ENCODE data around the gene AMPH. TPM values are rescaled to one million over a fixed set of nuclear protein-coding genes. Genes with fewer than 3 reads are reported as not detected.

The AMPH gene
- total and polyA plus RNA-seq, 9 of the 15 experiments (the other 6 are each of a cell fraction or from before 2014, with no cell fraction given) = 0.03 to 0.35 TPM; not detected in 7

GRCh38 chr7:38351601-38352000 lies 279.6 kb downstream of the AMPH start:
- CTCF ChIA-PET (ENCODE audit: low intra/inter-chr PET ratio) = no interaction called here
- peaks cover 34% of the 10 kb centered on the region; the same call in 1 of the 3 replicates for H3K36me3 ChIP-seq (ENCODE audit: control insufficient read depth, insufficient read depth, low read length)
- ATAC-seq (no peak), DNase-seq (ENCODE audit: extremely low read depth in 1 of 4, low spot score in 3 of 4) (no peak), FAIRE-seq (no peak)
- no peak overlapping the region for H3K9ac ChIP-seq (ENCODE audit: insufficient read depth in 1 of 2, low read depth in 2 of 2, low read length in 2 of 2)
- 94% methylated on average over 4 of the region's 4 CpGs for WGBS (ENCODE audit: insufficient coverage, low coverage, missing lambda C conversion rate)
- in situ Hi-C loops (cut with MboI) = loop anchor here (10.0 kb wide), 1 partner anchor 447 kb away; no protein-coding TSS in a partner anchor
- no TSS peak for BruUV-seq (replicated peaks)
- H3K9me3 ChIP-seq (replicated peaks; ENCODE audit: control insufficient read depth, insufficient read depth, low read depth, low read length) = no peaks in the 10 kb centered on the region
- no peak overlapping the region for H3K4me2 ChIP-seq (ENCODE audit: insufficient read depth, low read length)
- H3K27me3 ChIP-seq (ENCODE audit: control insufficient read depth in 2 of 2, insufficient read depth in 2 of 2, low read length in 2 of 2) = no peaks in the 10 kb centered on the region
- H3K4me3 ChIP-seq = no peak overlapping the region
- intact Hi-C loops (cut with micrococcal nuclease) = no loop called here
- peaks cover 11% of the 10 kb centered on the region for H3K79me2 ChIP-seq (ENCODE audit: control insufficient read depth, insufficient read depth, low read length)
- H2AFZ ChIP-seq (ENCODE audit: low read depth, low read length) = no peak overlapping the region
- H3K9me1 ChIP-seq (ENCODE audit: control insufficient read depth, insufficient read depth, low read length) = no peaks in the 10 kb centered on the region
- H3K4me1 ChIP-seq (replicated peaks in 1 of 2; ENCODE audit: control insufficient read depth in 2 of 2, insufficient read depth in 2 of 2, low read length in 2 of 2) = no peaks in the 10 kb centered on the region; a peak in 1 of 5 replicates
- POLR2A ChIA-PET = no interaction called here
- H3K27ac ChIP-seq (ENCODE audit: extremely low read depth, low read depth, low read length) = no peak overlapping the region
- H4K20me1 ChIP-seq (replicated peaks; ENCODE audit: control insufficient read depth, insufficient read depth, low read length) = no peaks in the 10 kb centered on the region
- no peak for TF ChIP-seq BCOR (IDR thresholded peaks at IDR 0.05)
- TF ChIP-seq ZNF280B (CRISPR knock-in tag; IDR thresholded peaks at IDR 0.05) = no peak
- TF ChIP-seq SIRT6 (IDR thresholded peaks at IDR 0.05; ENCODE audit: low read depth, low read length) = no peak
- TF ChIP-seq U2AF2 (optimal IDR thresholded peaks at IDR 0.05; ENCODE audit: low read depth, low read length) = no peak
- TF ChIP-seq ZNF274 (IDR thresholded peaks at IDR 0.05; ENCODE audit: borderline replicate concordance, low read depth, low read length) = no peak
- no peak for TF ChIP-seq KDM5B (IDR thresholded peaks at IDR 0.05; ENCODE audit: insufficient replicate concordance, low read depth, low read length)
- TF ChIP-seq ZNF655 (CRISPR knock-in tag; IDR thresholded peaks at IDR 0.05) = no peak
- TF ChIP-seq MLLT1 (IDR thresholded peaks at IDR 0.05) = no peak
- TF ChIP-seq TRIM28 (IDR thresholded peaks at IDR 0.05) = no peak
- TF ChIP-seq ZFP1 (CRISPR knock-in tag; IDR thresholded peaks at IDR 0.05) = no peak
- TF ChIP-seq ZBTB1 (CRISPR knock-in tag; IDR thresholded peaks at IDR 0.05; ENCODE audit: borderline replicate concordance, low read depth) = no peak
- TF ChIP-seq ZKSCAN1 (IDR thresholded peaks at IDR 0.05; ENCODE audit: low read depth, low read length) = no peak
- TF ChIP-seq XRCC4 (IDR thresholded peaks at IDR 0.05; ENCODE audit: extremely low read depth, insufficient read depth, insufficient read length) = no peak
- no peak for TF ChIP-seq ZBTB33 (CRISPR knock-in tag; IDR thresholded peaks at IDR 0.05)

Measured in K562 (cell line).